ENCODE measurements around the gene LRP1B.

The LRP1B gene

GRCh38 chr2:141380008-141380979 is 750.5 kb downstream of the LRP1B start:
- no peaks in the 10 kb centered on the region for H3K36me3 ChIP-seq (ENCODE audit: insufficient read depth, insufficient read length, low read length)
- DNase-seq (ENCODE audit: low read depth, low spot score), result no peak
- no peak overlapping the region for H3K4me3 ChIP-seq (ENCODE audit: insufficient read length, low read depth)
- H3K9ac ChIP-seq (ENCODE audit: insufficient read length, low read depth), result no peak overlapping the region
- no peaks in the 10 kb centered on the region for H3K27me3 ChIP-seq (ENCODE audit: insufficient read depth, insufficient read length)
- no peak for TF ChIP-seq SUZ12 (IDR thresholded peaks at IDR 0.05; ENCODE audit: extremely low read depth, insufficient read depth, insufficient read length)
- TF ChIP-seq ZNF274 (IDR thresholded peaks at IDR 0.05; ENCODE audit: low read depth, low read length), result no peak
- no peak for TF ChIP-seq YY1 (IDR thresholded peaks at IDR 0.05; ENCODE audit: insufficient read depth, insufficient read length)
- H3K9me3 ChIP-seq (ENCODE audit: insufficient read depth, low read length), result no peaks in the 10 kb centered on the region
- H3K4me1 ChIP-seq (ENCODE audit: insufficient read depth, insufficient read length), result no peaks in the 10 kb centered on the region

- TF ChIP-seq ZNF274 (IDR thresholded peaks at IDR 0.05; ENCODE audit: low read depth, low read length) (no peak), SUZ12 (IDR thresholded peaks at IDR 0.05; ENCODE audit: extremely low read depth, insufficient read depth, insufficient read length) (no peak), YY1 (IDR thresholded peaks at IDR 0.05; ENCODE audit: insufficient read depth, insufficient read length) (no peak)
- Histone ChIP-seq H3K9ac (ENCODE audit: insufficient read length, low read depth) (no peak overlapping the region), H3K4me3 (ENCODE audit: insufficient read length, low read depth) (no peak overlapping the region), H3K9me3 (ENCODE audit: insufficient read depth, low read length) (no peaks in the 10 kb centered on the region), H3K4me1 (ENCODE audit: insufficient read depth, insufficient read length) (no peaks in the 10 kb centered on the region), H3K27me3 (ENCODE audit: insufficient read depth, insufficient read length) (no peaks in the 10 kb centered on the region), H3K36me3 (ENCODE audit: insufficient read depth, insufficient read length, low read length) (no peaks in the 10 kb centered on the region)
- no peak for DNase-seq (ENCODE audit: low read depth, low spot score)
Observed at GRCh38 chr2:141364821-141365220, 766.0 kb downstream of the LRP1B start.

- TF ChIP-seq SUZ12 (IDR thresholded peaks at IDR 0.05; ENCODE audit: extremely low read depth, insufficient read depth, insufficient read length) (no peak), YY1 (IDR thresholded peaks at IDR 0.05; ENCODE audit: insufficient read depth, insufficient read length) (no peak), ZNF274 (IDR thresholded peaks at IDR 0.05; ENCODE audit: low read depth, low read length) (no peak)
- Histone ChIP-seq H3K4me3 (ENCODE audit: insufficient read length, low read depth) (no peak overlapping the region), H3K9me3 (ENCODE audit: insufficient read depth, low read length) (no peaks in the 10 kb centered on the region), H3K36me3 (ENCODE audit: insufficient read depth, insufficient read length, low read length) (no peaks in the 10 kb centered on the region), H3K9ac (ENCODE audit: insufficient read length, low read depth) (no peak overlapping the region), H3K27me3 (ENCODE audit: insufficient read depth, insufficient read length) (no peaks in the 10 kb centered on the region), H3K4me1 (ENCODE audit: insufficient read depth, insufficient read length) (no peaks in the 10 kb centered on the region)
- DNase-seq (ENCODE audit: low read depth, low spot score), result no peak
Observed at GRCh38 chr2:141362311-141362710, 768.5 kb downstream of the LRP1B start.

- TF ChIP-seq SUZ12 (IDR thresholded peaks at IDR 0.05; ENCODE audit: extremely low read depth, insufficient read depth, insufficient read length) (no peak), ZNF274 (IDR thresholded peaks at IDR 0.05; ENCODE audit: low read depth, low read length) (no peak), YY1 (IDR thresholded peaks at IDR 0.05; ENCODE audit: insufficient read depth, insufficient read length) (no peak)
- Histone ChIP-seq H3K9ac (ENCODE audit: insufficient read length, low read depth) (no peak overlapping the region), H3K27me3 (ENCODE audit: insufficient read depth, insufficient read length) (no peaks in the 10 kb centered on the region), H3K36me3 (ENCODE audit: insufficient read depth, insufficient read length, low read length) (no peaks in the 10 kb centered on the region), H3K4me1 (ENCODE audit: insufficient read depth, insufficient read length) (no peaks in the 10 kb centered on the region), H3K4me3 (ENCODE audit: insufficient read length, low read depth) (no peak overlapping the region), H3K9me3 (ENCODE audit: insufficient read depth, low read length) (no peaks in the 10 kb centered on the region)
- no peak for DNase-seq (ENCODE audit: low read depth, low spot score)
Observed at GRCh38 chr2:141348481-141348880, 782.3 kb downstream of the LRP1B start.

GRCh38 chr2:141341444-141341843 is 789.4 kb downstream of the LRP1B start:
- Histone ChIP-seq H3K27me3 (ENCODE audit: insufficient read depth, insufficient read length) (no peaks in the 10 kb centered on the region), H3K4me3 (ENCODE audit: insufficient read length, low read depth) (no peak overlapping the region), H3K9me3 (ENCODE audit: insufficient read depth, low read length) (no peaks in the 10 kb centered on the region), H3K36me3 (ENCODE audit: insufficient read depth, insufficient read length, low read length) (no peaks in the 10 kb centered on the region), H3K9ac (ENCODE audit: insufficient read length, low read depth) (no peak overlapping the region), H3K4me1 (ENCODE audit: insufficient read depth, insufficient read length) (no peaks in the 10 kb centered on the region)
- no peak for DNase-seq (ENCODE audit: low read depth, low spot score)
- TF ChIP-seq YY1 (IDR thresholded peaks at IDR 0.05; ENCODE audit: insufficient read depth, insufficient read length) (no peak), SUZ12 (IDR thresholded peaks at IDR 0.05; ENCODE audit: extremely low read depth, insufficient read depth, insufficient read length) (no peak), ZNF274 (IDR thresholded peaks at IDR 0.05; ENCODE audit: low read depth, low read length) (no peak)

- TF ChIP-seq SUZ12 (IDR thresholded peaks at IDR 0.05; ENCODE audit: extremely low read depth, insufficient read depth, insufficient read length) (no peak), ZNF274 (IDR thresholded peaks at IDR 0.05; ENCODE audit: low read depth, low read length) (no peak), YY1 (IDR thresholded peaks at IDR 0.05; ENCODE audit: insufficient read depth, insufficient read length) (no peak)
- H3K4me1 ChIP-seq (ENCODE audit: insufficient read depth, insufficient read length), result no peaks in the 10 kb centered on the region
- H3K36me3 ChIP-seq (ENCODE audit: insufficient read depth, insufficient read length, low read length), result no peaks in the 10 kb centered on the region
- no peaks in the 10 kb centered on the region for H3K9me3 ChIP-seq (ENCODE audit: insufficient read depth, low read length)
- H3K27me3 ChIP-seq (ENCODE audit: insufficient read depth, insufficient read length), result no peaks in the 10 kb centered on the region
- no peak overlapping the region for H3K4me3 ChIP-seq (ENCODE audit: insufficient read length, low read depth)
- H3K9ac ChIP-seq (ENCODE audit: insufficient read length, low read depth), result no peak overlapping the region
- DNase-seq (ENCODE audit: low read depth, low spot score), result no peak
Observed at GRCh38 chr2:141331127-141331526, 799.7 kb downstream of the LRP1B start.

GRCh38 chr2:141329964-141330363 is 800.9 kb downstream of the LRP1B start:
- H3K4me1 ChIP-seq (ENCODE audit: insufficient read depth, insufficient read length), result no peaks in the 10 kb centered on the region
- H3K27me3 ChIP-seq (ENCODE audit: insufficient read depth, insufficient read length), result no peaks in the 10 kb centered on the region
- DNase-seq (ENCODE audit: low read depth, low spot score), result no peak
- no peak overlapping the region for H3K4me3 ChIP-seq (ENCODE audit: insufficient read length, low read depth)
- no peaks in the 10 kb centered on the region for H3K9me3 ChIP-seq (ENCODE audit: insufficient read depth, low read length)
- H3K9ac ChIP-seq (ENCODE audit: insufficient read length, low read depth), result no peak overlapping the region
- TF ChIP-seq SUZ12 (IDR thresholded peaks at IDR 0.05; ENCODE audit: extremely low read depth, insufficient read depth, insufficient read length) (no peak), YY1 (IDR thresholded peaks at IDR 0.05; ENCODE audit: insufficient read depth, insufficient read length) (no peak), ZNF274 (IDR thresholded peaks at IDR 0.05; ENCODE audit: low read depth, low read length) (no peak)
- H3K36me3 ChIP-seq (ENCODE audit: insufficient read depth, insufficient read length, low read length), result no peaks in the 10 kb centered on the region

All from NT2/D1 (cell line).